Fibroblast of lung (primary cell): ENCODE measurements around the gene SCN3A. TPM values are rescaled to one million over a fixed set of nuclear protein-coding genes. Genes with fewer than 3 reads are reported as not detected.

Experiments used
- DNase-seq, 2 donors: peaks; one replicate each; pipeline versions ENCODE4 v3.0.0 to v3.0.0-alpha.2; 2010; ENCODE audit warnings: low read depth in 2 of 2
- H2AFZ ChIP-seq: 2 replicates; pipeline ENCODE4 v1.5.1; 2012; ENCODE audit warnings: low read length, control low read depth, inconsistent platforms
- H3K27ac ChIP-seq: 2 replicates; pipeline ENCODE4 v1.5.1; 2011; ENCODE audit warnings: low read length, control low read depth; ENCODE audit not compliant: insufficient read depth
- H3K27me3 ChIP-seq: 2 replicates; pipeline ENCODE4 v1.5.1; 2011; ENCODE audit warnings: mild to moderate bottlenecking, low read length; ENCODE audit not compliant: control insufficient read depth, insufficient read depth
- H3K36me3 ChIP-seq: 2 replicates; pipeline ENCODE4 v1.5.1; 2011; ENCODE audit warnings: low read length; ENCODE audit not compliant: control insufficient read depth, insufficient read depth
- H3K4me1 ChIP-seq: 2 replicates; pipeline ENCODE4 v1.5.1; 2011; ENCODE audit warnings: low read length; ENCODE audit not compliant: control insufficient read depth, insufficient read depth; ENCODE audit errors: extremely low read depth
- H3K4me2 ChIP-seq: 2 replicates; pipeline ENCODE4 v1.5.1; 2011; ENCODE audit warnings: low read length, control low read depth; ENCODE audit not compliant: insufficient read depth; ENCODE audit errors: extremely low read depth
- H3K4me3 ChIP-seq, 4 experiments: fragments of 200-600 bp in 1 of 4; sonication (generic) in 1 of 4; replicated peaks in 1 of 4; 2 replicates each; pipeline ENCODE4 v1.5.1; 2011 to 2016; ENCODE audit warnings: low read length in 4 of 4, low read depth in 3 of 4, mild to moderate bottlenecking in 3 of 4, control low read depth in 2 of 4, inconsistent platforms in 1 of 4, mixed read lengths in 1 of 4; ENCODE audit not compliant: insufficient read depth in 1 of 4; ENCODE audit errors: control extremely low read depth in 1 of 4
- H3K79me2 ChIP-seq: 2 replicates; pipeline ENCODE4 v1.5.1; 2012; ENCODE audit warnings: mild to moderate bottlenecking, low read length, inconsistent platforms; ENCODE audit not compliant: control insufficient read depth, insufficient read depth
- H3K9ac ChIP-seq: 2 replicates; pipeline ENCODE4 v1.5.1; 2011; ENCODE audit warnings: mild to moderate bottlenecking, low read length, control low read depth; ENCODE audit not compliant: insufficient read depth
- H3K9me3 ChIP-seq: 2 replicates; pipeline ENCODE4 v1.5.1; 2012; ENCODE audit warnings: low read depth, low read length; ENCODE audit not compliant: control insufficient read depth, insufficient read depth
- H4K20me1 ChIP-seq: 2 replicates; pipeline ENCODE4 v1.5.1; 2011; ENCODE audit warnings: low read length; ENCODE audit not compliant: control insufficient read depth, insufficient read depth; ENCODE audit errors: extremely low read depth
- EZH2 ChIP-seq: IDR thresholded peaks from 2 replicates; pipeline ENCODE4 v1.5.1; 2012; ENCODE audit warnings: low read length, control low read depth, mild to moderate bottlenecking; ENCODE audit errors: missing control alignments
- polyA plus RNA-seq, 2 donors: library from polyadenylated mRNA; depleted of rRNA in 1 of 2; stranded (reverse) in 1 of 2; unstranded in 1 of 2; fragments of >200 nt; gene quantifications; 2 replicates each; pipeline ENCODE4 v1.2.1, GENCODE V29; 2011 to 2012; ENCODE audit warnings: missing spikeins in 1 of 2
- total RNA-seq: library from RNA; depleted of rRNA; stranded (reverse); fragments of >200 nt; gene quantifications from 2 replicates; pipeline ENCODE4 v1.2.1, GENCODE V29; 2014
- TF ChIP-seq, protein P1 (sequence below), 2 donors: IDR thresholded peaks in 1 of 2; conservative IDR thresholded peaks in 1 of 2; 1 replicate in 1 of 2; 2 replicates in 1 of 2; pipeline ENCODE4 v1.5.1; 2011 to 2012; ENCODE audit warnings: low read length in 2 of 2, control low read depth in 1 of 2, inconsistent platforms in 1 of 2, low read depth in 1 of 2, mild to moderate bottlenecking in 1 of 2

The SCN3A gene
- total and polyA plus RNA-seq, 2 donors (not counting 1 experiment from before 2014, with no cell fraction given) = 0.14 to 0.33 TPM

DNA sequence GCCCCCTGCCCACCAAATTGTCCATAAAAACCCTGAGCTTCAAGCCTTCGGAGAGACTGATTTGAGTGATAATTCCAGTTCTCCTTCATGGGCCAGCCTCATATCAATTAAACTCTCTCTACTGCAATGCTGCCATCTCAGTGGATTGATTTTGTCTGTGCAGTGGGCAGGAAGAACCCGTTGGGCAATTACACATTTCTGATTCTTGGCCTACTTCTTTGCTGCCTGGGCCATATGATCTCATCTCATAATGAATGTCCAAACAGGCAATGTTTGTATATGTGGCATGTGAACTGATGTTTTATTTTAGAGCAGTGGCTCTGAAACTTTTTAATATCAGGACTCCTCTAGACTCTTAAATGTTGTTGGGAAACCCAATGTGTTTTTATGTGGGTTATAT, 147.3 kb downstream of the SCN3A start:
- Histone ChIP-seq H3K4me3 (no peak overlapping the region), H4K20me1 (no peaks in the 10 kb centered on the region), H3K27me3 (no peaks in the 10 kb centered on the region), H3K27ac (no peak overlapping the region), H2AFZ (no peak overlapping the region), H3K4me1 (no peaks in the 10 kb centered on the region), H3K36me3 (no peaks in the 10 kb centered on the region), H3K9me3 (no peaks in the 10 kb centered on the region), H3K4me2 (no peak overlapping the region), H3K79me2 (no peaks in the 10 kb centered on the region), H3K9ac (no peak overlapping the region)
- no peak for DNase-seq
- TF ChIP-seq, protein P1, sequence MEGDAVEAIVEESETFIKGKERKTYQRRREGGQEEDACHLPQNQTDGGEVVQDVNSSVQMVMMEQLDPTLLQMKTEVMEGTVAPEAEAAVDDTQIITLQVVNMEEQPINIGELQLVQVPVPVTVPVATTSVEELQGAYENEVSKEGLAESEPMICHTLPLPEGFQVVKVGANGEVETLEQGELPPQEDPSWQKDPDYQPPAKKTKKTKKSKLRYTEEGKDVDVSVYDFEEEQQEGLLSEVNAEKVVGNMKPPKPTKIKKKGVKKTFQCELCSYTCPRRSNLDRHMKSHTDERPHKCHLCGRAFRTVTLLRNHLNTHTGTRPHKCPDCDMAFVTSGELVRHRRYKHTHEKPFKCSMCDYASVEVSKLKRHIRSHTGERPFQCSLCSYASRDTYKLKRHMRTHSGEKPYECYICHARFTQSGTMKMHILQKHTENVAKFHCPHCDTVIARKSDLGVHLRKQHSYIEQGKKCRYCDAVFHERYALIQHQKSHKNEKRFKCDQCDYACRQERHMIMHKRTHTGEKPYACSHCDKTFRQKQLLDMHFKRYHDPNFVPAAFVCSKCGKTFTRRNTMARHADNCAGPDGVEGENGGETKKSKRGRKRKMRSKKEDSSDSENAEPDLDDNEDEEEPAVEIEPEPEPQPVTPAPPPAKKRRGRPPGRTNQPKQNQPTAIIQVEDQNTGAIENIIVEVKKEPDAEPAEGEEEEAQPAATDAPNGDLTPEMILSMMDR (conservative IDR thresholded peaks at IDR 0.05 in 1 of 2, IDR thresholded peaks at IDR 0.05 in 1 of 2; ENCODE audit: low read depth in 1 of 2, low read length in 2 of 2) = no peak
- TF ChIP-seq EZH2 = no peak

DNA sequence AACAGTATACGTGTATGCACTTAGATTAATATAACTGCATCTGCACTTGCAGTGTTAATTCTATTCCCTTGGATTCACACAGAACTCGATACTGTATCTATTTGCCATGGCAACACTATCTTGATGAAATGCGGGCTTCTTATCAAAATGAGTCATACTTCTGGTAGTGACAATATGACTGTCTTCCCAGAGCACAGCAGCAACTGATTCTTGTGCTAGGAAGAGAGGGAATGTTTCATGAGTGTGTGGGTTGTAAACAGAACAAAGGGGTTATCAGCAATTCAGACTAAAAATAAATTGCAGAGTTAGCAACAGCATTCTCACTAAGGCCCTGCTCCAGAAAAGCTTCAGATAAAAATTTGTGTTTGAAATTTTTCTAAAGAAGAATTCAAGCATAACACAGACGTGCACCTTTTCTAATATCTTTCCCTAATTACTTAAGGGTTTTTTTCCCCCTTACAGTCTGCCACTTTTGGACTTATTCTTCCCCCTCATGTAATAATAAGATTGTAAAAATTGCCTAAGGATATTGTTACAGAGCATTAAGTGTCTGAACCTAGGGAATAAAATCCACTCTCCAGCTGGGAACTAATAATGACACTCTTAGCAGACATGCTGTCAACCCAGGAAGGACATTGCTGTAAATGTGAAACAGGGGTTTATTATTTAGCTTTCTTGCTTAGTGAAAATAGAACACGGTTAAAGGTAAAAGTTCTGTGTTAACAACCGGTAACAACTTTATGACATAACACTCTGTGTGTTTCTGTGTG, 148.6 kb downstream of the SCN3A start:
- peak in 1 of 2 donors; percentile 79 for DNase-seq
- Histone ChIP-seq H3K27ac (no peak overlapping the region), H3K9me3 (no peaks in the 10 kb centered on the region), H3K4me3 (no peak overlapping the region), H3K79me2 (no peaks in the 10 kb centered on the region), H3K9ac (no peak overlapping the region), H3K4me2 (no peak overlapping the region), H3K27me3 (no peaks in the 10 kb centered on the region), H3K36me3 (no peaks in the 10 kb centered on the region), H2AFZ (no peak overlapping the region), H4K20me1 (no peaks in the 10 kb centered on the region), H3K4me1 (no peaks in the 10 kb centered on the region)
- TF ChIP-seq, protein P1 (conservative IDR thresholded peaks at IDR 0.05 in 1 of 2, IDR thresholded peaks at IDR 0.05 in 1 of 2; ENCODE audit: low read depth in 1 of 2, low read length in 2 of 2) = no peak
- no peak for TF ChIP-seq EZH2

DNA sequence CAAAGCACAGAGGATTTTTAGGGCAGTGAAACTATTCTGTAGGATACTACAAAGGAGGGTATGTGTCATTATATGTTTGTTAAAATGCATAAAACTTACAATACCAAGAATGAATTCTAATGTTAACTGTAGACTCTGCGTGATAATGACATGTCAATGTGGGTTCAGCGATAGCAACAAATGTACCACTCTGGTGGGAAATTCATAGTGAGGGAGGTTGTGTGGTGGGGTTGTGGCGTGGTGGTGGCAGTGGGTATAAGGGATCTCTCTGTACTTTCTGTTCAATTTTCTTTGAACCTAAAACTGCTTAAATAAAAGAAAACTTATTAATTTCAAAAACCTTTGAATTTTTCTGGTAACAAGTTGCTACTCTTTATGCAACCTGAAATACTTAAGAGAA, 149.2 kb downstream of the SCN3A start:
- no peak overlapping the region for H3K9ac ChIP-seq
- H3K79me2 ChIP-seq = no peaks in the 10 kb centered on the region
- no peaks in the 10 kb centered on the region for H3K9me3 ChIP-seq
- H3K27ac ChIP-seq = no peak overlapping the region
- no peaks in the 10 kb centered on the region for H3K27me3 ChIP-seq
- no peaks in the 10 kb centered on the region for H3K36me3 ChIP-seq
- no peaks in the 10 kb centered on the region for H4K20me1 ChIP-seq
- H3K4me3 ChIP-seq = no peak overlapping the region
- no peak for TF ChIP-seq EZH2
- TF ChIP-seq, protein P1 (conservative IDR thresholded peaks at IDR 0.05 in 1 of 2, IDR thresholded peaks at IDR 0.05 in 1 of 2; ENCODE audit: low read depth in 1 of 2, low read length in 2 of 2) = no peak
- no peak overlapping the region for H2AFZ ChIP-seq
- no peak for DNase-seq
- H3K4me1 ChIP-seq = no peaks in the 10 kb centered on the region
- no peak overlapping the region for H3K4me2 ChIP-seq
